Measurements from ENCODE around the gene DIPK1A.

DIPK1A gene

DNA sequence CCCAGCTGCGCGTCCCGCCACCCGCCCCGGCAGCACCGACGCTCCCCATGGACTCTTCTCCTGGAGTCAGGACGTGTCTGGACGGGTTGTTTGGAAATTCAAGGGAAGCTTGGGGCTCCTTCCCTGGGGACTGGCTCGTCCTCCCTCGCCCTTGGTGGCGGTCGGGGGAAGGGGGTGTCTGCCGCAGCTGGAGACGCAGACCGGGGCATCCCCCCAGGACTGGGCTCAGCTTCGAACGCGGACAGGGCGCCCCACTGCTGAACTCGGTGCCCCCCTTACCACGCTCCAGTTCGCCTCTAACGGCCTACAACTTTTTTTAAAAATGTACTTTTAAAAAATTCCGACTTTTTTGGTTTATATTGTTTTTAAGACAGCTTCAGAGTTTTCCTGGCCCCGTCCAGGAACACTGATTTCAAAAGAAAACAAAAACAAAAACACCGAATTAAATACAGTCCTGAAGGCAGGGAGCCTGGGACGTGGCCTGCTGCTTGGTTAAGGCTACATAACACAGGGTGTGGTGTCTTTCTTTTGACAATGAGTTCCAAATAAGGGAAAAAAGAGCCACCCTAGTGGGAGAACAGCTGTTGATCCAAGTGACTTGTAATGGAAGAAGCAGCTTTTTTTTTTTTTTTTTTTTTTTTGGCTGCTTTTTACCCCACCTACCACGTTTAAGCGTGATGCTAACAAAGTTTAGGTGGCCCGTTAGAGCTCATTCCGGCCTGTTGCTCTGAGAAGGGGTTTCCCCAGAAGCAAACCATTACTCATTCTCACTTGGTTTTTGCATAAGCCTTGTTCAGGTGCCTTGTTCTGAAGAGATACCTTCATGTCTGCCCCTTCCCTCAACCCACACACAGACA lies 862 bp upstream of the DIPK1A start:
- Histone ChIP-seq H3K27me3 (no peaks in the 10 kb centered on the region), H3K36me3 (no peaks in the 10 kb centered on the region), H3K27ac (peak overlapping the region; percentile 96 to 99), H3K4me3 (peak overlapping the region; percentile 63 to 78), H3K4me1 (peaks cover 0 to 29% (median 7%) of the 10 kb centered on the region in 4 donors), H3K9me3 (no peaks in the 10 kb centered on the region)
- DNase-seq = peak; percentile 38 to 74
- intact Hi-C loops (cut with DNase I; ENCODE audit: low total_unique reads) = loop anchor here (10.0 kb wide), 1 partner anchor 107 kb away; no protein-coding TSS in a partner anchor
- TF ChIP-seq, protein P1, sequence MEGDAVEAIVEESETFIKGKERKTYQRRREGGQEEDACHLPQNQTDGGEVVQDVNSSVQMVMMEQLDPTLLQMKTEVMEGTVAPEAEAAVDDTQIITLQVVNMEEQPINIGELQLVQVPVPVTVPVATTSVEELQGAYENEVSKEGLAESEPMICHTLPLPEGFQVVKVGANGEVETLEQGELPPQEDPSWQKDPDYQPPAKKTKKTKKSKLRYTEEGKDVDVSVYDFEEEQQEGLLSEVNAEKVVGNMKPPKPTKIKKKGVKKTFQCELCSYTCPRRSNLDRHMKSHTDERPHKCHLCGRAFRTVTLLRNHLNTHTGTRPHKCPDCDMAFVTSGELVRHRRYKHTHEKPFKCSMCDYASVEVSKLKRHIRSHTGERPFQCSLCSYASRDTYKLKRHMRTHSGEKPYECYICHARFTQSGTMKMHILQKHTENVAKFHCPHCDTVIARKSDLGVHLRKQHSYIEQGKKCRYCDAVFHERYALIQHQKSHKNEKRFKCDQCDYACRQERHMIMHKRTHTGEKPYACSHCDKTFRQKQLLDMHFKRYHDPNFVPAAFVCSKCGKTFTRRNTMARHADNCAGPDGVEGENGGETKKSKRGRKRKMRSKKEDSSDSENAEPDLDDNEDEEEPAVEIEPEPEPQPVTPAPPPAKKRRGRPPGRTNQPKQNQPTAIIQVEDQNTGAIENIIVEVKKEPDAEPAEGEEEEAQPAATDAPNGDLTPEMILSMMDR (IDR thresholded peaks at IDR 0.05) = no peak

DNA sequence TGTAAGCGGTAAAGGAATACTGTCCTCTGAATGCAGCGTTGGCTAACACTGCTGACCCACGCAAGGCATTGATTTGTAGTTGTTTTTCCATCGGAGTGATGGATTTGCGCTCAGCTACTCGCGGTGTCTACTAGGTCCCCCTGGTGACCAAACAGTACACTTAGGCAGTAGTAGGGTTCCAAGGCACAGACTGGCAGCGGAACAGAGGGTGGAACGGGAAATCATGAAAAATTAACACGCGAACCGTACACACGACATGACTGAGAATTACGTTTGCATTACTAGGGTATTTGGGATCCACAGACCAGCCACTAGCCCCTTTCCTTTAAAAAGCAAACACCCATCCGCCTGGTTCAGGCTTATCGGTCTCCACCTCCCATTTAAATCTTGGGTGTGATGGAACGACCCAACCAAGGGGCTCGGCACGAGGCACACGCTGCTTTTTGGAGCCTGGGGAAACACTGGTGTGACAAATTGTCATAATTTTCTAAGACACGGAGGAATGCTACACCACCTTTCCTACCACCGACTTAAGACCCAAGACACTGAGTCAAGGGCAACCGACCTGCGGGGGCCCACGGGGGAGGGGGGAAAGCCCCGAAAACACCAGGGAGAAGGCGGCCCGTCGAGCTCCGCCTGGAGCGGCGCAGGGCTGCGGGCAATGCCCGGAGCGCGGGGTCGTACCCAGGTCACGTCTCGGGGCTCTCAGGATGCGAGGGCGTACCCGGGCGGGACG lies 699 bp downstream of the DIPK1A start:
- intact Hi-C loops (cut with DNase I; ENCODE audit: low total_unique reads) = loop anchor here (10.0 kb wide), 1 partner anchor 106 kb away; no protein-coding TSS in a partner anchor
- H3K9me3 ChIP-seq = no peaks in the 10 kb centered on the region
- peak; percentile 78 to 84 for DNase-seq
- H3K4me3 ChIP-seq = peak overlapping the region; percentile 63 to 78
- TF ChIP-seq, protein P1 (IDR thresholded peaks at IDR 0.05) = peak; percentile 65 to 68
- peak overlapping the region; percentile 96 to 99 for H3K27ac ChIP-seq
- no peaks in the 10 kb centered on the region for H3K36me3 ChIP-seq
- H3K4me1 ChIP-seq = peaks cover 0 to 45% (median 13%) of the 10 kb centered on the region in 4 donors
- no peaks in the 10 kb centered on the region for H3K27me3 ChIP-seq

DNA sequence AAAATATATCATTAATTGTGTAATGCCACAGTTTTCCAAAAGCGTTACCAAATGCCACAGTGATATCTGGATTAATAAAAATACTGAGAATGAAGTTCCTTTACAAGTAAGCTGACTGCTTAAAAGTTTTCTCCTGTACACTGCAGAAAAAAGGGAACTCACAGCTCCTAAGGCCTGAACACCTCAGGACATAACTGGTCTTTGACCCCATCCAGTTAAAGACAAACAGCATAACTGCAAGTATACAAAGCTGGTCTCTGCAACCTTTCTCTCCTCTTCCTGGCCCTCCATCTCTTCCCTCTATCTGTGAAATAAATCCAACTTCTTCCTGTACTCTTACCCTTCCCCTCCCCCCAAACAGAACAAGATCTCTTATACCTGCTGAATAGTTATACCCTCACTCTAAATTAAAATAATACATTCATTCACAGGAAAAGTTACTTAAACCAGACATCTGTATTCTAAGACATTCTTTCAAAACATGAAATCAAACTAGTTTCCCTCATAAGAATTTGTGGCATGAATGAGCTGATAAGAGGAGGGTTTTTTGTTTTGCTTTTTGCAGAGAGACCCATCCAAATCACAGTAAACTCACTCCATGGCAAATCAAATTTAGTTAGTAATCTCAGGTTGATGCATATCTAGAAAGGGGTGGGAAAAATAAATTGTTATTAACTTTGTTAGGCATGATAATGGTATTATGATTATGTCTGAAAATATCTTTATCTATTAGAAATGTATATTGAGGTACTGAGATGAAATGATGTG lies 2.9 kb downstream of the DIPK1A start:
- DNase-seq = no peak
- intact Hi-C loops (cut with DNase I; ENCODE audit: low total_unique reads) = no loop called here
- Histone ChIP-seq H3K9me3 (no peaks in the 10 kb centered on the region), H3K4me1 (peaks cover 0 to 49% (median 13%) of the 10 kb centered on the region in 4 donors), H3K4me3 (no peak overlapping the region), H3K27ac (peak overlapping the region; percentile 15 to 96), H3K27me3 (no peaks in the 10 kb centered on the region), H3K36me3 (no peaks in the 10 kb centered on the region)
- TF ChIP-seq, protein P1 (IDR thresholded peaks at IDR 0.05) = no peak

DNA sequence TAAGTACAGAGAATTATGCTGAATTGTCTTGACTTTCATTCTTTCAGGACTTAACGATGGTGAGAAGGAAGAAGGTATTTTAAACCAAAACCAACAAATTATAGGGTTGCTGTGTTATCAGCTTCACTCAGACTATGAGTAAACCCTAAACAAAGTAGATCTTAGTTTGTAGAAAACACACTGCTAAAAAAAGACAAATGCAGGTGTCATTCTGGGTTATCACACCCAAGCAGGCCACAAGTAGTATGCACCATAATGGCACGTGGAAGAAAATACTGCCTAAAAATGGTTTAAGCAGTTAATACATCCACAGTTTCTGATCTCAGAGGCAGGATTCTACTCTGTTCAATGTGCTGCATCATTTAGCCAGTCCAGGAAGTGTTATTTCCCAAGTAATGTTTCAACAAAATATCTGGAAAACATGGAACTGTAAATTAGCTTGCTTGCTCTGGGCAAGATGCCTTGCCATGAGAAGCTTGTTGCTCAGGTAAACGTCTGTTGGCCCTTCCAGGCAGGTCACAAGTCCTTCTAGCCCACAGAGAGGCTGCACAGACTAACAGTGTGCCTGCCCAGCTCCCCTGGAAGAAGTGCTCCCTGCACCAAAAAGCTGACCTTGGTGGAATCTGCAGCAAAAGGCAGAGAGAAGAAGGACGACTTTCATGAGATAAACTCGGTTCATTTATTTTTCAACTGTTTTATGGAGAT lies 4.1 kb downstream of the DIPK1A start:
- no peak overlapping the region for H3K4me3 ChIP-seq
- intact Hi-C loops (cut with DNase I; ENCODE audit: low total_unique reads) = no loop called here
- H3K9me3 ChIP-seq = no peaks in the 10 kb centered on the region
- TF ChIP-seq, protein P1 (IDR thresholded peaks at IDR 0.05) = no peak
- H3K36me3 ChIP-seq = no peaks in the 10 kb centered on the region
- peaks cover 0 to 53% (median 13%) of the 10 kb centered on the region in 4 donors for H3K4me1 ChIP-seq
- DNase-seq = no peak
- no peaks in the 10 kb centered on the region for H3K27me3 ChIP-seq
- peak overlapping the region in 1 of 2 donors; percentile 56 for H3K27ac ChIP-seq

All from tibial artery (tissue), 4 donors.